ENCODE measurements around the gene AURKB. TPM values are rescaled to one million over a fixed set of nuclear protein-coding genes. Genes with fewer than 3 reads are reported as not detected.
"Not testable (repeated sequence)": the region's sequence is repeated elsewhere in the genome, so short reads cannot be mapped to it uniquely, and the experiment has no call there.

The AURKB gene
- polyA plus RNA-seq, 5 donors: 25.4 to 47.8 (median 35.6) TPM

DNA sequence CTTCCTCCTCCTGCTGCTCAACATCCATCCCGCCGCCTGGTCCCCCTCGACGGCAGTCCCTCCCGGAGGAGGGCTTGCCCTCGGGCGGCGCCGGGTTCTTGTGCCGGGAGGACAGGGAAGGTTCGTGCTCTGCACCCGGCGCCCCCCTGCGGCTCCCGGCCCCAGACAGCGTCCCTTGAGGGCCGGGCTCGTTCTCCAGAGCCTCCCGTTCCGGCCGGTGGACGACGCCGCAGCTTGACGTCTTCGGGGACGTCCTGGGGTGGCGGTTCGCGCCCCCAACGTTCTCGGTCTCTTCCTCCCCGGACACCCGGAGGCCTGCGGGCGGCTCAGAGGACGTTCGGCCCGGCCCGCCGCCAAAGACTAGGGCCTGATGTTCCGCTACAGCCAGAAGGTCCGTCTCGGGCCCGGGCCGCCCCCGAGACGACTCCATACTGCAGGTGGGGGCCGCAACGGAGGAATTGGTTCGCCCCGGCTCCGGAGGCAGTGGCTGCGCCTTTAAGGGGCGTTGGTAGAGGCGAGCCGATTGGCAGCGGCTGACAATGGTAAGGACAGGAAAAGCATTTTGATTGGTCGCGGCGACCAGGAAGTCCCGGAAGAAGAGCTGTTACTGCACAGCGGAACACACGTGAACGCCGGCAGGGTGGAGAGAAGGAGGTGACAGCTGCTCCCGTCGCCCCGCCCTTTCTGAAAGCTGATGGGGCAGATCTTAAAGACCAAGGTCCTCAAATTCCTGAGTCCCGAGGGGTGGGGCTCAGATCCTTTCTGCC, 20.5 kb downstream of the AURKB start, which contains the start of gene BORCS6:
Gene BORCS6, minus strand, starts transcription at position 470 of the 767 bp plus-strand sequence. Its CDS starts 40 bp downstream, at position 430.
- peak; percentile 93 to 96 for DNase-seq

GRCh38 chr17:8189041-8189710, 21.2 kb downstream of the AURKB start:
- no peak for DNase-seq

GRCh38 chr17:8188263-8188839, 22.0 kb downstream of the AURKB start:
- no peak for DNase-seq

- peak; percentile 94 to 97 for DNase-seq
Observed at GRCh38 chr17:8187517-8188262, 22.7 kb downstream of the AURKB start.

DNA sequence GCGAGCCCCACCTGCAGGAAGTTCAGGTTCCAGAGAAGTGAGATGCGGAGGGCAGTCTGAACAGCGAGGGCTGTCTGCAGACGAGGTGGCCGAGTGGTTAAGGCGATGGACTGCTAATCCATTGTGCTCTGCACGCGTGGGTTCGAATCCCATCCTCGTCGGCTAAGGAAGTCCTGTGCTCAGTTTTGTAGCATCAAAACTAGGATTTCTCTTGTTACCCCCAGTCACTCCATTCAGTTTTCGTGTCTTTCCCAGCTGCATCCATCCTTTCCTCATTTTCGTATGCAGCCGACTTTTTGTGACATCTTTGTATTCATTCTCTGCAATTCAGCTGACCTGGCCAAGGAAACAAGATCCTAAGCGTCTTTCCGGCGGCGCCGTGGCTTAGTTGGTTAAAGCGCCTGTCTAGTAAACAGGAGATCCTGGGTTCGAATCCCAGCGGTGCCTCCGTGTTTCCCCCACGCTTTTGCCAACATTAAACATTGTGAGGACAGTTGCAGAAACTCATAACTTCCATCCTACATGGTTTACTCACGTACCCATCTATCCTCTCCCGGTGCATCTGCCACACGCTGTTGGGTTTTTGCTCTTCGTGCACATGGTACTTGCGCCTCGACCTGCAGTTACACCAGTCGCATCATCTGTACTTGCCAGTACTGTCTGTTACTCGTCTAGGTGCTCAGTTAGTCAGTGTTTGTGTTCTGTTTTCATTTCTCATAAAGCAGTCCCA, 23.4 kb downstream of the AURKB start:
- peak; percentile 91 to 96 for DNase-seq

GRCh38 chr17:8186446-8186786, 24.0 kb downstream of the AURKB start:
- no peak for DNase-seq

GRCh38 chr17:8185582-8186445, 24.6 kb downstream of the AURKB start:
- DNase-seq: peak; percentile 86 to 88

- DNase-seq: no peak
Observed at GRCh38 chr17:8176998-8177731, 33.2 kb downstream of the AURKB start.

GRCh38 chr17:8176197-8176940, 34.0 kb downstream of the AURKB start, which contains the start of gene TMEM107:
Gene TMEM107 (minus strand): TSS chr17:8176380. CDS start chr17:8176286, 94 bp downstream.
- DNase-seq: peak; percentile 88 to 89

GRCh38 chr17:8175795-8176196, 34.6 kb downstream of the AURKB start:
- no peak for DNase-seq

- DNase-seq: no peak
Observed at GRCh38 chr17:8173871-8174322, 36.5 kb downstream of the AURKB start.

DNA sequence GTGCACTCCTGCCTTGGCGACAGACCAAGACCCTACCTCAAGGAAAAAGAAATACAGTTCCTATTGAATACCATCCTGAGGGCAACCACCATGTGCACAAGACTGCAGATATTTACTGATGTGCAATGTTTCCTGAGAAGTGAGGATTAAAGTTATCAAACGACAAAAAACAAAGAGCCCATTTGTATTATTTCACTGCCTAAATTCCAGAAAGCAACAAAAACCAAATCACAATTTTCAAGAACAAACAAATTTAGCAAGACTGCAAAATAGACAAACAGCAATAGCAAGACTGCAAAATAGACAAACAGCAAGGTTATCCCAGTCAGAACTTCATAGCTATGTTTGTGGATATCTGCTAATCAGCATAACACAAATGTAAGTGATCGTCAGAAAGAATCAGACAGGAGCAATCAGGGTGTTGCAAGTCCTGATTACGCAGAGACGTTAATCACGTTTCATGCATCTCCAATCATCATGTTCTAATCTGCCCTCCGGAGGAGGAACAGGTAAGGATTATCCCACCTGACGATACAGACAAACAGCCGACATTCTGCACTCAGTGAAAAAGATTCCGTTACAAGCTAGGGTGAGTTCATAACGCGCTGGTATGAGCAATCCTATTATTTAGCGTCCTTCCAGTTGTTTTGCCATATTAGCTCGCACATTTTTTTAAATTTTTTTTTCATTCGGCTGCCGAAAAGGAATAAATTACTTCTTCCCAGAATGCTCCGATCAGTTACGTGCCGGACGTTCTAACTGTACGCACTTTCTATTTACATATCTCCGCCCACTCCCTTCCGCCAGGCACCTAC, 37.1 kb downstream of the AURKB start:
- DNase-seq: peak; percentile 90 to 94

GRCh38 chr17:8170186-8170585, 40.2 kb downstream of the AURKB start:
- not testable (repeated sequence) for DNase-seq

- DNase-seq: no peak
Observed at GRCh38 chr17:8167526-8167925, 42.8 kb downstream of the AURKB start.

- DNase-seq: no peak
Observed at GRCh38 chr17:8166731-8167130, 43.6 kb downstream of the AURKB start.

GRCh38 chr17:8164815-8165131, 45.6 kb downstream of the AURKB start:
- DNase-seq: no peak

GRCh38 chr17:8163978-8164814, 46.2 kb downstream of the AURKB start:
- DNase-seq: no peak

Measured in right lung (tissue), 5 donors.